K562 (cell line): Measurements from ENCODE around the gene SLC48A1. TPM values are rescaled to one million over a fixed set of nuclear protein-coding genes. Genes with fewer than 3 reads are reported as not detected.
A peak's percentile ranks its signal among the peaks of the same experiment; 100 is the strongest.

ENCODE experiments used
- CBX2 ChIP-seq: fragments of 200-600 bp; sonication (generic); IDR thresholded peaks from one replicate; pipeline ENCODE4 v1.6.1; 2012; ENCODE audit warnings: mild to moderate bottlenecking, low read length, inconsistent platforms; ENCODE audit not compliant: insufficient read depth, poor library complexity, severe bottlenecking
- CTCF ChIP-seq, 3 experiments: IDR thresholded peaks in 2 of 3; conservative IDR thresholded peaks in 1 of 3; 2 replicates each; pipeline ENCODE4 v1.5.1; 2011 to 2012; ENCODE audit warnings: low read length in 3 of 3, mild to moderate bottlenecking in 3 of 3, control low read depth in 2 of 3, improper control_type of control experiment in 1 of 3, inconsistent platforms in 1 of 3, low read depth in 1 of 3, mixed read lengths in 1 of 3, moderate library complexity in 1 of 3; ENCODE audit not compliant: insufficient read depth in 2 of 3
- E2F3 ChIP-seq: fragments of 250-450 bp; sonication (Bioruptor Pico); IDR thresholded peaks from 2 replicates; pipeline ENCODE4 v1.4.0; 2020; ENCODE audit warnings: mild to moderate bottlenecking
- ELF2 ChIP-seq: fragments of 250-450 bp; sonication (Bioruptor Pico); IDR thresholded peaks from 2 replicates; pipeline ENCODE4 v1.5.0; 2021; ENCODE audit warnings: mild to moderate bottlenecking
- EZH2 ChIP-seq: IDR thresholded peaks from 2 replicates; pipeline ENCODE4 v1.6.1; 2012; ENCODE audit warnings: low read depth, mild to moderate bottlenecking, inconsistent platforms, low read length, borderline replicate concordance
- FOXJ3 ChIP-seq: sonication (generic); formaldehyde crosslinking; IDR thresholded peaks from 2 replicates; pipeline ENCODE4 v1.4.0; 2020; ENCODE audit warnings: mild to moderate bottlenecking, missing genetic modification reagents
- HNRNPLL ChIP-seq: fragments of 200-400 bp; formaldehyde crosslinking; IDR thresholded peaks from 2 replicates; pipeline ENCODE4 v1.6.1; 2017; ENCODE audit warnings: low read length, low read depth, mild to moderate bottlenecking; ENCODE audit not compliant: poor library complexity, severe bottlenecking
- NR2C2 ChIP-seq, 2 experiments: fragments of 200-800 bp in 1 of 2; sonication (Bioruptor generic) in 1 of 2; sonication (generic) in 1 of 2; formaldehyde crosslinking in 1 of 2; IDR thresholded peaks; 2 replicates each; pipeline versions ENCODE4 v1.6.1 to v1.8.0; 2016 to 2022; ENCODE audit warnings: mild to moderate bottlenecking in 1 of 2, missing compliant biosample characterization in 1 of 2, missing genetic modification characterization in 1 of 2, missing genetic modification reagents in 1 of 2
- PML ChIP-seq: IDR thresholded peaks from 2 replicates; pipeline ENCODE4 v1.6.1; 2012; ENCODE audit warnings: low read length, inconsistent platforms
- RCOR1 ChIP-seq, 2 experiments: IDR thresholded peaks; 2 replicates each; pipeline ENCODE4 v1.6.1; 2012; ENCODE audit warnings: low read depth in 2 of 2, low read length in 2 of 2, borderline replicate concordance in 1 of 2, improper control_type of control experiment in 1 of 2
- RNF2 ChIP-seq: sonication (generic); IDR thresholded peaks from 2 replicates; pipeline ENCODE4 v1.6.1; 2016
- SMC3 ChIP-seq: conservative IDR thresholded peaks from 2 replicates; pipeline ENCODE4 v1.6.1; 2011; ENCODE audit warnings: low read depth, low read length, improper control_type of control experiment; ENCODE audit not compliant: insufficient read depth
- SP1 ChIP-seq: sonication (generic); formaldehyde crosslinking; IDR thresholded peaks from 2 replicates; pipeline ENCODE4 v1.8.1; 2022; ENCODE audit warnings: mild to moderate bottlenecking, missing genetic modification reagents
- ZNF165 ChIP-seq: fragments of 250-450 bp; sonication (Bioruptor Pico); IDR thresholded peaks from 2 replicates; pipeline ENCODE4 v1.4.0; 2020; ENCODE audit warnings: borderline replicate concordance
- ZNF212 ChIP-seq: fragments of 450-650 bp; formaldehyde crosslinking; IDR thresholded peaks from 2 replicates; pipeline ENCODE4 v1.4.0; 2020; ENCODE audit warnings: mild to moderate bottlenecking
- ZNF512 ChIP-seq: IDR thresholded peaks from 2 replicates; pipeline ENCODE4 v1.6.1; 2016; ENCODE audit warnings: missing genetic modification characterization, missing compliant biosample characterization
- ZNF696 ChIP-seq: fragments of 250-450 bp; sonication (Bioruptor Pico); conservative IDR thresholded peaks from 2 replicates; pipeline ENCODE4 v1.4.0; 2020; ENCODE audit warnings: mild to moderate bottlenecking, moderate library complexity
- ZNF764 ChIP-seq: fragments of 250-450 bp; sonication (Bioruptor Pico); IDR thresholded peaks from 2 replicates; pipeline ENCODE4 v1.4.0; 2020; ENCODE audit warnings: low read depth, mild to moderate bottlenecking, moderate library complexity
- polyA plus RNA-seq, 8 experiments: library from polyadenylated mRNA; depleted of rRNA in 4 of 8; stranded (reverse) in 5 of 8; unstranded in 3 of 8; fragments of >200 nt; fragmentation: Nextera tagmentation in 2 of 8; fragmentation: Illumina TruSeq in 1 of 8; extraction: Ambion mirVana in 2 of 8; extraction: Trizol in 1 of 8; gene quantifications; 2 replicates each; pipeline versions ENCODE4 v1.2.1 to v1.2.3, GENCODE V29; 2011 to 2014; ENCODE audit warnings: inconsistent platforms in 1 of 8, missing spikeins in 1 of 8
- total RNA-seq, 7 experiments: library from RNA; depleted of rRNA in 6 of 7; stranded (reverse); fragments of >200 nt in 6 of 7; fragmentation: Illumina TruSeq in 2 of 7; extraction: Trizol in 2 of 7; gene quantifications; 2 replicates each; pipeline versions ENCODE4 v1.2.1 to v1.2.3, GENCODE V29; 2011 to 2021; ENCODE audit warnings: low replicate concordance in 1 of 7
- TF ChIP-seq, protein P1 (sequence below): fragments of 200-800 bp; sonication (Bioruptor generic); IDR thresholded peaks from 2 replicates; pipeline ENCODE4 v1.6.1; 2017; ENCODE audit warnings: missing genetic modification characterization, missing compliant biosample characterization
- TF ChIP-seq, protein P2 (sequence below): fragments of 450-650 bp; IDR thresholded peaks from 2 replicates; pipeline ENCODE4 v1.6.1; 2016; ENCODE audit warnings: borderline replicate concordance

SLC48A1 gene
- total and polyA plus RNA-seq, 9 of the 15 experiments (the other 6 are each of a cell fraction or from before 2014, with no cell fraction given) = 10.7 to 37.5 (median 18.7) TPM

DNA sequence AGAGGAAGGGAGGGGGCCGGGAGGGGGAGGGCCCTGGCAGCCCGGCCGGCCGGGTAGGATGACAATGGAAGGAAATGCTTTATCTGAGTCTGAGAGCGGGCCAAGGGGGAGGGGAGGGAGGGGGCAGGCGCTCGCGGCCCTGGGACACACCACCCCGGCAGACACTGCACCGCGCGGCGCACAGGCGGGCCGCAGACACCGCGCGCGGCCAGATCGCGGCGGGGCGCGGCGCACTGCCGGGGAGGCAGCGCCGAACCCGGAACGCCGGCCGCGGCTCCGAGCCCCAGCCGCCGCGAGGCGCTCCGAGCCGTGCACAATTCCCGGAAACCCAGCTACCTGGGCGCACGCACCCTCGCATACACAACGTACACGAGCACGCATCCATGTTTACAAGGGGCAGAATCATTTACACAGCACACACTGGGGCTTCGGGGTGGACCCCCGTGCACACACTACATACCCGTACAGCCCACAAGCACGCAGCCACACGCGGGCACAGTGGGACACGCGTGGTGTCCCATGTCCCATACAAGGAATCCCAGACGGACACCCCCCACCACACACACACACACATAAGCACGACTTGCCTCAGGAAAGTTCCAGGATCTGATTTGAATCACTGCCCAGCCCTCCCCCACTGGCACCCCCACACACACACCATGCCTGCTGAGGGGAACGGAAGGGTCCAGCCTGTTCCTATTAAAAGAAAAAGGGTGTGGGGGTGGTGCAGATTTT lies 47.0 kb downstream of the SLC48A1 start, which contains the start of gene HDAC7 (continued):
- TF ChIP-seq ZNF696 (CRISPR knock-in tag) = no peak
- no peak for TF ChIP-seq ZNF212 (CRISPR knock-in tag)
- no peak for TF ChIP-seq SMC3
- TF ChIP-seq EZH2 = no peak
- no peak for TF ChIP-seq E2F3 (CRISPR knock-in tag)
- peak in 1 of 3 experiments; percentile 20; a peak in 1 of 6 replicates for TF ChIP-seq CTCF (IDR thresholded peaks at IDR 0.05 in 2 of 3, conservative IDR thresholded peaks at IDR 0.05 in 1 of 3; ENCODE audit: insufficient read depth in 2 of 3, low read depth in 1 of 3, low read length in 3 of 3)
- peak; percentile 20 for TF ChIP-seq HNRNPLL
- TF ChIP-seq, protein P1, sequence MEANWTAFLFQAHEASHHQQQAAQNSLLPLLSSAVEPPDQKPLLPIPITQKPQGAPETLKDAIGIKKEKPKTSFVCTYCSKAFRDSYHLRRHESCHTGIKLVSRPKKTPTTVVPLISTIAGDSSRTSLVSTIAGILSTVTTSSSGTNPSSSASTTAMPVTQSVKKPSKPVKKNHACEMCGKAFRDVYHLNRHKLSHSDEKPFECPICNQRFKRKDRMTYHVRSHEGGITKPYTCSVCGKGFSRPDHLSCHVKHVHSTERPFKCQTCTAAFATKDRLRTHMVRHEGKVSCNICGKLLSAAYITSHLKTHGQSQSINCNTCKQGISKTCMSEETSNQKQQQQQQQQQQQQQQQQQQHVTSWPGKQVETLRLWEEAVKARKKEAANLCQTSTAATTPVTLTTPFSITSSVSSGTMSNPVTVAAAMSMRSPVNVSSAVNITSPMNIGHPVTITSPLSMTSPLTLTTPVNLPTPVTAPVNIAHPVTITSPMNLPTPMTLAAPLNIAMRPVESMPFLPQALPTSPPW (CRISPR knock-in tag) = peak; percentile 70
- no peak for TF ChIP-seq FOXJ3 (CRISPR knock-in tag)
- 0 out of 2 replicates have a peak, but pooled peaks have one; percentile 11 for TF ChIP-seq ZNF512 (tag)
- 0 out of 2 replicates have a peak, but pooled peaks have one; percentile 43 for TF ChIP-seq NR2C2 (CRISPR knock-in tag; IDR thresholded peaks at IDR 0.05)
- TF ChIP-seq NR2C2 (tag; IDR thresholded peaks at IDR 0.05) = no peak
- TF ChIP-seq SP1 (CRISPR knock-in tag) = no peak
- TF ChIP-seq PML = no peak
- no peak for TF ChIP-seq ZNF764 (CRISPR knock-in tag)
- peak; percentile 70 to 89; a peak in 3 of 4 replicates for TF ChIP-seq RCOR1 (IDR thresholded peaks at IDR 0.05; ENCODE audit: borderline replicate concordance in 1 of 2, low read depth in 2 of 2, low read length in 2 of 2)
- peak; percentile 58 for TF ChIP-seq RNF2
- peak; percentile 46; the same call in 1 of the 2 replicates for TF ChIP-seq ELF2 (CRISPR knock-in tag)
- TF ChIP-seq CBX2 = no peak
- TF ChIP-seq ZNF165 = no peak
- TF ChIP-seq, protein P2, sequence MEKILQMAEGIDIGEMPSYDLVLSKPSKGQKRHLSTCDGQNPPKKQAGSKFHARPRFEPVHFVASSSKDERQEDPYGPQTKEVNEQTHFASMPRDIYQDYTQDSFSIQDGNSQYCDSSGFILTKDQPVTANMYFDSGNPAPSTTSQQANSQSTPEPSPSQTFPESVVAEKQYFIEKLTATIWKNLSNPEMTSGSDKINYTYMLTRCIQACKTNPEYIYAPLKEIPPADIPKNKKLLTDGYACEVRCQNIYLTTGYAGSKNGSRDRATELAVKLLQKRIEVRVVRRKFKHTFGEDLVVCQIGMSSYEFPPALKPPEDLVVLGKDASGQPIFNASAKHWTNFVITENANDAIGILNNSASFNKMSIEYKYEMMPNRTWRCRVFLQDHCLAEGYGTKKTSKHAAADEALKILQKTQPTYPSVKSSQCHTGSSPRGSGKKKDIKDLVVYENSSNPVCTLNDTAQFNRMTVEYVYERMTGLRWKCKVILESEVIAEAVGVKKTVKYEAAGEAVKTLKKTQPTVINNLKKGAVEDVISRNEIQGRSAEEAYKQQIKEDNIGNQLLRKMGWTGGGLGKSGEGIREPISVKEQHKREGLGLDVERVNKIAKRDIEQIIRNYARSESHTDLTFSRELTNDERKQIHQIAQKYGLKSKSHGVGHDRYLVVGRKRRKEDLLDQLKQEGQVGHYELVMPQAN = no peak
